ENCODE results near the gene NCBP2L. TPM values are rescaled to one million over a fixed set of nuclear protein-coding genes. Genes with fewer than 3 reads are reported as not detected.

Gene NCBP2L
- total and polyA plus RNA-seq, 9 of the 15 experiments (the other 6 are each of a cell fraction or from before 2014, with no cell fraction given) = not detected

GRCh38 chrX:107776649-107777535 is 641 bp upstream of the NCBP2L start:
- peak overlapping the region; percentile 60 for H3K4me2 ChIP-seq (ENCODE audit: insufficient read depth, low read length)
- peak; percentile 96 for FAIRE-seq
- peak overlapping the region; percentile 34; the same call in 1 of the 2 replicates for H3K4me3 ChIP-seq
- no peaks in the 10 kb centered on the region for H3K36me3 ChIP-seq (ENCODE audit: control insufficient read depth, insufficient read depth, low read length)
- no peak overlapping the region for H3K27ac ChIP-seq (ENCODE audit: extremely low read depth, low read depth, low read length)
- WGBS (ENCODE audit: insufficient coverage, low coverage, missing lambda C conversion rate) = 4% methylated on average over 19 of the region's 20 CpGs
- CTCF ChIA-PET (ENCODE audit: low intra/inter-chr PET ratio) = interaction anchor here (1.7 to 1.9 kb wide), 3 partner anchors 104 to 121 kb away, joined by 14 to 22 read pairs (median 15); no protein-coding TSS in a partner anchor
- H3K4me1 ChIP-seq (replicated peaks in 1 of 2; ENCODE audit: control insufficient read depth in 2 of 2, insufficient read depth in 2 of 2, low read length in 2 of 2) = peaks cover 4 to 18% of the 10 kb centered on the region in 2 experiments; a peak in 4 of 5 replicates
- H3K27me3 ChIP-seq (ENCODE audit: control insufficient read depth in 2 of 2, insufficient read depth in 2 of 2, low read length in 2 of 2) = peaks cover 0 to 20% of the 10 kb centered on the region in 2 experiments; a peak in 3 of 5 replicates
- intact Hi-C loops (cut with micrococcal nuclease) (loop anchor here (1.0 to 10.0 kb wide), 7 partner anchors 46 to 882 kb away; no protein-coding TSS in a partner anchor), in situ Hi-C loops (cut with MboI) (loop anchor here (5.0 to 10.0 kb wide), 2 partner anchors 100 to 232 kb away; no protein-coding TSS in a partner anchor)
- H3K9me3 ChIP-seq (replicated peaks; ENCODE audit: control insufficient read depth, insufficient read depth, low read depth, low read length) = no peaks in the 10 kb centered on the region
- no TSS peak for BruUV-seq (replicated peaks)
- no peak overlapping the region; a peak in 1 of 4 replicates for H3K9ac ChIP-seq (ENCODE audit: insufficient read depth in 1 of 2, low read depth in 2 of 2, low read length in 2 of 2)
- peak overlapping the region; percentile 68 for H2AFZ ChIP-seq (ENCODE audit: low read depth, low read length)
- no peaks in the 10 kb centered on the region for H4K20me1 ChIP-seq (replicated peaks; ENCODE audit: control insufficient read depth, insufficient read depth, low read length)
- ATAC-seq = peak; percentile 87
- peak; percentile 72 to 84 (median 73) for DNase-seq (ENCODE audit: extremely low read depth in 1 of 4, low spot score in 3 of 4)
- no peaks in the 10 kb centered on the region for H3K9me1 ChIP-seq (ENCODE audit: control insufficient read depth, insufficient read depth, low read length)
- POLR2A ChIA-PET = interaction anchor here (0.6 to 1.3 kb wide), 6 partner anchors 9 to 122 kb away, joined by 3 to 7 read pairs (median 4); no protein-coding TSS in a partner anchor
- no peaks in the 10 kb centered on the region for H3K79me2 ChIP-seq (ENCODE audit: control insufficient read depth, insufficient read depth, low read length)
- TF ChIP-seq MLLT1 (IDR thresholded peaks at IDR 0.05) (0 out of 4 replicates have a peak, but pooled peaks of 1 of the 2 experiments have one; percentile 37), BACH1 (tag; IDR thresholded peaks at IDR 0.05) (no peak), DPF2 (IDR thresholded peaks at IDR 0.05) (no peak), SREBF1 (IDR thresholded peaks at IDR 0.05; ENCODE audit: borderline replicate concordance, low read depth, low read length) (no peak), PHB2 (IDR thresholded peaks at IDR 0.05; ENCODE audit: low read depth) (peak; percentile 43; the same call in 1 of the 2 replicates), CREM (IDR thresholded peaks at IDR 0.05; ENCODE audit: low read depth) (peak; percentile 86), JUN (IDR thresholded peaks at IDR 0.05; ENCODE audit: borderline replicate concordance, low read depth, low read length) (no peak), JUN (CRISPR knock-in tag; IDR thresholded peaks at IDR 0.05; ENCODE audit: borderline replicate concordance) (no peak), ZNF644 (tag; IDR thresholded peaks at IDR 0.05; ENCODE audit: low read depth) (no peak), ZNF518B (CRISPR knock-in tag; IDR thresholded peaks at IDR 0.05) (no peak), TRIM25 (IDR thresholded peaks at IDR 0.05; ENCODE audit: borderline replicate concordance) (no peak), LARP7 (IDR thresholded peaks at IDR 0.05) (0 out of 2 replicates have a peak, but pooled peaks have one; percentile 48), POLR3A (IDR thresholded peaks at IDR 0.05; ENCODE audit: borderline replicate concordance, extremely low read depth, insufficient read depth, insufficient read length) (no peak)
